ENCODE results near the gene NT5DC2. TPM values are rescaled to one million over a fixed set of nuclear protein-coding genes. Genes with fewer than 3 reads are reported as not detected.

The NT5DC2 gene
- total RNA-seq, 1 experiment from 2014 or later = 212 TPM

DNA sequence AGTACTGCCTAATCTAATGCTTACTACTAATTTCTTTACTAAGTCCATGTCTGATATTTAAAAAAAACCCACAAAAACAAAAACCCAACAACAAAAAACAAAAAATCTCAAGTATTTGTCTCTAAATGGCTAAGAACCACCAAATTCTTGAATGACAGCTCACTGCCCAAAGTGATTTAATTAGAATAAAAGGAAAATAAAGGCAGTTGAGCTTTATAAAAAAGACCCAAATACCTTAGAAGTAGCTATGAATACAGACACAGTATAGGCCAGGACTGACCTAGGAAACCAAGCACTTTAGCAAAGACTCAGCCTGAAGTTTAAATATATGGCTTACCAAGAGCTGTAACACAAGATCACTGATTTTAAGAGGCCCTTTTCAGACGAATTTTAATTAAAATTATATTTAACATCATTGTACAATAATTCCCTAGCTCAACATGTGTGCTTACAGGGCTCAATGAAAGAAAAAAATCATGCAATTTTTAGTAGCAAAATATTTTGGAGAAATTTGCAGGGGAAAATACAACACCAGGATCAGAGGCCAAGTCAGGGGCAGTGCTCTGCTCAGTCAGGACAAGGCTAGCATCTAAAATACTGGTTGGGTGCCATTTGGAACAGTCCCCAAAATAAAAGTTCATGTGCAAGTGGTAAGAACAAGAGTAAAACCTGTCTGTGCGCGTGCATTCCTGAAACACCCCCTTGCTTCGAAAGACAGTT lies 27.5 kb upstream of the NT5DC2 start:
- Mint-ChIP-seq H3K27ac (ENCODE audit: unreplicated experiment) (no peak overlapping the region), H3K9me3 (ENCODE audit: unreplicated experiment) (no peaks in the 10 kb centered on the region), H3K36me3 (ENCODE audit: insufficient read depth, unreplicated experiment) (peaks cover 41% of the 10 kb centered on the region), H3K4me1 (ENCODE audit: low read depth, unreplicated experiment) (no peaks in the 10 kb centered on the region), H3K27me3 (ENCODE audit: insufficient read depth, unreplicated experiment) (no peaks in the 10 kb centered on the region), H3K4me3 (ENCODE audit: unreplicated experiment) (no peak overlapping the region)
- POLR2A ChIA-PET = no interaction called here
- H3K4me3 ChIP-seq (ENCODE audit: low read depth, low read length) = no peak overlapping the region
- TF ChIP-seq, protein P1, sequence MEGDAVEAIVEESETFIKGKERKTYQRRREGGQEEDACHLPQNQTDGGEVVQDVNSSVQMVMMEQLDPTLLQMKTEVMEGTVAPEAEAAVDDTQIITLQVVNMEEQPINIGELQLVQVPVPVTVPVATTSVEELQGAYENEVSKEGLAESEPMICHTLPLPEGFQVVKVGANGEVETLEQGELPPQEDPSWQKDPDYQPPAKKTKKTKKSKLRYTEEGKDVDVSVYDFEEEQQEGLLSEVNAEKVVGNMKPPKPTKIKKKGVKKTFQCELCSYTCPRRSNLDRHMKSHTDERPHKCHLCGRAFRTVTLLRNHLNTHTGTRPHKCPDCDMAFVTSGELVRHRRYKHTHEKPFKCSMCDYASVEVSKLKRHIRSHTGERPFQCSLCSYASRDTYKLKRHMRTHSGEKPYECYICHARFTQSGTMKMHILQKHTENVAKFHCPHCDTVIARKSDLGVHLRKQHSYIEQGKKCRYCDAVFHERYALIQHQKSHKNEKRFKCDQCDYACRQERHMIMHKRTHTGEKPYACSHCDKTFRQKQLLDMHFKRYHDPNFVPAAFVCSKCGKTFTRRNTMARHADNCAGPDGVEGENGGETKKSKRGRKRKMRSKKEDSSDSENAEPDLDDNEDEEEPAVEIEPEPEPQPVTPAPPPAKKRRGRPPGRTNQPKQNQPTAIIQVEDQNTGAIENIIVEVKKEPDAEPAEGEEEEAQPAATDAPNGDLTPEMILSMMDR (IDR thresholded peaks at IDR 0.05; ENCODE audit: insufficient read depth in 1 of 2, low read depth in 1 of 2, low read length in 1 of 2, severe bottlenecking in 1 of 2, unreplicated experiment in 1 of 2) = no peak
- H3K36me3 ChIP-seq (ENCODE audit: control insufficient read depth, insufficient read depth, low read length) = peaks cover 2% of the 10 kb centered on the region
- H3K4me1 ChIP-seq = no peaks in the 10 kb centered on the region
- DNase-seq = no peak
- intact Hi-C loops (cut with micrococcal nuclease; ENCODE audit: unreplicated experiment) = no loop called here
- H3K27me3 ChIP-seq (replicated peaks; ENCODE audit: control insufficient read depth, insufficient read depth, low read length) = no peaks in the 10 kb centered on the region
- BruUV-seq (replicated peaks) = no TSS peak
- H3K9me3 ChIP-seq = no peaks in the 10 kb centered on the region
- CTCF ChIA-PET = no interaction called here

DNA sequence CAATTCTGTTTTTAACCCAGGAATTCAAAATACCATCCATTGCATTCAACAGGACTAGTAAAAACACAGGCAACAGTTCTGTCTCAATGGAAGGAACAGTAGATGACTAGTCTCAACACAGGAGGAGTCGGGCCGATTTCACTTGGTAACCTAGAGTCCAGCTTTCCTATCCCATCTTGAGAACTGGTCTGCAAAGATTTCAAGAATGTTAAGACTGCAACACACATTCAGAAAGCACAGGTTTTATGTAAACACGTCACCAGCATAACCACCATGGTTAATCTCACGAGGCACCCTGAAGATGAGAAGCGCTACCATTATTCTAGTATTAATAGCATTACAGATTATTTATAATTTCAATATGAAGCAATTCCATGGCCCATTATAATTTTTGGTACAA lies 24.8 kb upstream of the NT5DC2 start:
- Mint-ChIP-seq H3K4me1 (ENCODE audit: low read depth, unreplicated experiment) (no peaks in the 10 kb centered on the region), H3K36me3 (ENCODE audit: insufficient read depth, unreplicated experiment) (peaks cover 45% of the 10 kb centered on the region), H3K4me3 (ENCODE audit: unreplicated experiment) (no peak overlapping the region), H3K27me3 (ENCODE audit: insufficient read depth, unreplicated experiment) (no peaks in the 10 kb centered on the region), H3K27ac (ENCODE audit: unreplicated experiment) (no peak overlapping the region), H3K9me3 (ENCODE audit: unreplicated experiment) (no peaks in the 10 kb centered on the region)
- TF ChIP-seq, protein P1 (IDR thresholded peaks at IDR 0.05; ENCODE audit: insufficient read depth in 1 of 2, low read depth in 1 of 2, low read length in 1 of 2, severe bottlenecking in 1 of 2, unreplicated experiment in 1 of 2) = no peak
- intact Hi-C loops (cut with micrococcal nuclease; ENCODE audit: unreplicated experiment) = no loop called here
- no TSS peak for BruUV-seq (replicated peaks)
- DNase-seq = no peak
- CTCF ChIA-PET = no interaction called here
- H3K4me1 ChIP-seq = no peaks in the 10 kb centered on the region
- POLR2A ChIA-PET = no interaction called here
- peaks cover 2% of the 10 kb centered on the region for H3K36me3 ChIP-seq (ENCODE audit: control insufficient read depth, insufficient read depth, low read length)
- H3K9me3 ChIP-seq = no peaks in the 10 kb centered on the region
- H3K4me3 ChIP-seq (ENCODE audit: low read depth, low read length) = no peak overlapping the region
- H3K27me3 ChIP-seq (replicated peaks; ENCODE audit: control insufficient read depth, insufficient read depth, low read length) = no peaks in the 10 kb centered on the region

DNA sequence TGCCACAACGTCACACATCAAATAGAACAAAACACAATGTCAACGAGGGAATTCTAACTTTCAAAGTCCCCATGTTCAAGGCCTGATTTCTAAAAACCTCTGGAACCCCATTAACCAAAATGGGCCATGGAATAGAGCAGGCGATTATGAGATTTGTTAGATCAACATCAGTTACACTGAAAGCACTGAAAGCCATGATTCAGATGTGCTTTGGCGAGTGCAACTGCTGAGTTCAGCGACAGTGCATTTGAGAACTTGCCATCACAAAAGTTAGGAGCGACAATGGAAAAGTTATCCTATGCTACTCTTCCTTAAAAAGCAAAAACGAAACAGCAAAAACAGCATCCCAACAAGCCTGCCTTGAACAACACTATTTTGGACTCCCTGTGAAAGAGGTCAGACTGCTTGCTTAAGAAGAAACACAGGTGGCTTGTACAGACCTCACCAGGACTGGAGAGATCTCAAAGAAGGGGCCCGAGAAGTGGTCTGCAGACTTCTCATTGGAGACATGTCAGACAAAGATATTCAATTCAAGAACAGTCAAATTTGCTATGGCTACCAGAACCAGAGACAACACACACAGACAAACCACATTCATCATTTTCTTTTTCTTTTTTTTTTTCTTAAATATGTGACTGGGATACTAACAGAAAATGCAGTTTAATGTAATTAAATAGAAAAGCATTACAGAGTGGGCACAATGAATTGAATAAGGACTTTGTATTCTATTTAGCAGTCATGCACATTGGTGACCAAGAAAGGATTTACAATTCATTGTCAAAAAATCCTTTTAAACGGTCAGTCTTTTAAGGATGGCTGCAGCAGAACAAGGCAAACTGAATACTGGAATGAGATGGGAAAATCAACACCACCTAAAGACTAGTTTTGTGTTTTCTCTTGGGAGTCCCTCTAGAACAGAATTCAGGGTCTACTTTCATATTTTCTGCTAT lies 23.6 kb upstream of the NT5DC2 start:
- Mint-ChIP-seq H3K27ac (ENCODE audit: unreplicated experiment) (no peak overlapping the region), H3K4me3 (ENCODE audit: unreplicated experiment) (no peak overlapping the region), H3K9me3 (ENCODE audit: unreplicated experiment) (no peaks in the 10 kb centered on the region), H3K36me3 (ENCODE audit: insufficient read depth, unreplicated experiment) (peaks cover 35% of the 10 kb centered on the region), H3K27me3 (ENCODE audit: insufficient read depth, unreplicated experiment) (no peaks in the 10 kb centered on the region), H3K4me1 (ENCODE audit: low read depth, unreplicated experiment) (no peaks in the 10 kb centered on the region)
- TF ChIP-seq, protein P1 (IDR thresholded peaks at IDR 0.05; ENCODE audit: insufficient read depth in 1 of 2, low read depth in 1 of 2, low read length in 1 of 2, severe bottlenecking in 1 of 2, unreplicated experiment in 1 of 2) = no peak
- Histone ChIP-seq H3K27me3 (replicated peaks; ENCODE audit: control insufficient read depth, insufficient read depth, low read length) (no peaks in the 10 kb centered on the region), H3K4me1 (no peaks in the 10 kb centered on the region), H3K4me3 (ENCODE audit: low read depth, low read length) (no peak overlapping the region), H3K36me3 (ENCODE audit: control insufficient read depth, insufficient read depth, low read length) (peaks cover 2% of the 10 kb centered on the region), H3K9me3 (no peaks in the 10 kb centered on the region)
- no TSS peak for BruUV-seq (replicated peaks)
- intact Hi-C loops (cut with micrococcal nuclease; ENCODE audit: unreplicated experiment) = no loop called here
- no peak for DNase-seq
- POLR2A ChIA-PET = no interaction called here
- CTCF ChIA-PET = interaction anchor here (0.6 kb wide), 1 partner anchor 145 kb away, joined by 5 read pairs; no protein-coding TSS in a partner anchor

Data from Caco-2 (cell line).